ENCODE measurements around the gene CXCL10.
"Not testable (repeated sequence)": the region's sequence is repeated elsewhere in the genome, so short reads cannot be mapped to it uniquely, and the experiment has no call there.

Gene CXCL10

DNA sequence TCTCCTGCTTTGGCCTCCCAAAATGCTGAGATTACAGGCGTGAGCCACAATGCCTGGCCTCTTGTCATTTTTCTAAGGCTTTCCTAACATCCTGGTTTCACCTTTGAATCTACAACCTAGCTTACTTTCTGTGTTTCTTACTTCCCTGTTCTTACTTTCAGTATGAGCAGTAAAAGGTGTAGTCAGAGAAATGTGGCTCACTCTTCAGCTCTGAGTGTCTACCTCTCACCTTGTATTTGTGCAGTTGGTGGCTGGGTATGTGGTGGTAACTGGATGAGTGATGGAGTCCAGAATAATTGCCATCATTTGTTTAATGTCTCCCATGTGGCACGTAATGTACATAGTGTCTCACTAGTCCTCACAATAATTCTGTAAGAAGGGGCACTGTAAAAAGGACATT, 31.7 kb upstream of the CXCL10 start:
- Histone ChIP-seq H3K27me3 (peaks cover 33% of the 10 kb centered on the region), H3K27ac (no peak overlapping the region), H3K4me3 (ENCODE audit: low read depth in 1 of 2, low read length in 1 of 2) (no peak overlapping the region), H3K9me3 (no peaks in the 10 kb centered on the region), H3K4me1 (ENCODE audit: control insufficient read depth in 1 of 2, insufficient read depth in 1 of 2, low read depth in 1 of 2, low read length in 1 of 2) (no peaks in the 10 kb centered on the region), H3K36me3 (no peaks in the 10 kb centered on the region)
- TF ChIP-seq CTCF (IDR thresholded peaks at IDR 0.05) = no peak

GRCh38 chr4:76053730-76054129, 30.4 kb upstream of the CXCL10 start:
- H3K27ac ChIP-seq = no peak overlapping the region
- TF ChIP-seq CTCF (IDR thresholded peaks at IDR 0.05) = no peak

GRCh38 chr4:76050560-76051050, 27.3 kb upstream of the CXCL10 start:
- not testable (repeated sequence) for H3K36me3 ChIP-seq; H3K27ac ChIP-seq; H3K27me3 ChIP-seq; H3K9me3 ChIP-seq; H3K4me3 ChIP-seq (ENCODE audit: low read depth in 1 of 2, low read length in 1 of 2); H3K4me1 ChIP-seq (ENCODE audit: control insufficient read depth in 1 of 2, insufficient read depth in 1 of 2, low read depth in 1 of 2, low read length in 1 of 2)

More at GRCh38 chr4:76053730-76054129, 30.4 kb upstream of the CXCL10 start:
- Histone ChIP-seq H3K36me3 (no peaks in the 10 kb centered on the region), H3K27me3 (peaks cover 21% of the 10 kb centered on the region), H3K4me3 (ENCODE audit: low read depth in 1 of 2, low read length in 1 of 2) (no peak overlapping the region), H3K9me3 (no peaks in the 10 kb centered on the region), H3K4me1 (ENCODE audit: control insufficient read depth in 1 of 2, insufficient read depth in 1 of 2, low read depth in 1 of 2, low read length in 1 of 2) (no peaks in the 10 kb centered on the region)

DNA sequence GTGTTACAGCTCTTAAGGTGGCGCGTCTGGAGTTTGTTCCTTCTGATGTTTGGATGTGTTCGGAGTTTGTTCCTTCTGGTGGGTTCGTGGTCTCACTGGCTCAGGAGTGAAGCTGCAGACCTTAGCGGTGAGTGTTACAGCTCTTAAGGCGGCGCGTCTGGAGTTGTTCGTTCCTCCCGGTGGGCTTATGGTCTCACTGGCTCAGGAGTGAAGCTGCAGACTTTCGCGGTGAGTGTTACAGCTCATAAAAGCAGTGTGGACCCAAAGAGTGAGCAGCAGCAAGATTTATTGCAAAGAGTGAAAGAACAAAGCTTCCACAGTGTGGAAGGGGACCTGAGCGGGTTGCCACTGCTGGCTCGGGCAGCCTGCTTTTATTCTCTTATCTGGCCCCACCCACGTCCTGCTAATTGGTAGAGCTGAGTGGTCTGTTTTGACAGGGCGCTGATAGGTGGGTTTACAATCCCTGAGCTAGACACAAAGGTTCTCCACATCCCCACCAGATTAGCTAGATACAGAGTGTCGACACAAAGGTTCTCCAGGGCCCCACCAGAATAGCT, 26.6 kb upstream of the CXCL10 start:
- H3K36me3 ChIP-seq; H3K9me3 ChIP-seq; H3K4me3 ChIP-seq (ENCODE audit: low read depth in 1 of 2, low read length in 1 of 2); H3K27ac ChIP-seq; H3K4me1 ChIP-seq (ENCODE audit: control insufficient read depth in 1 of 2, insufficient read depth in 1 of 2, low read depth in 1 of 2, low read length in 1 of 2); H3K27me3 ChIP-seq: not testable (repeated sequence)

- H3K4me1 ChIP-seq (ENCODE audit: control insufficient read depth in 1 of 2, insufficient read depth in 1 of 2, low read depth in 1 of 2, low read length in 1 of 2); H3K4me3 ChIP-seq (ENCODE audit: low read depth in 1 of 2, low read length in 1 of 2); H3K27me3 ChIP-seq; H3K36me3 ChIP-seq; H3K27ac ChIP-seq; H3K9me3 ChIP-seq: not testable (repeated sequence)
Observed at GRCh38 chr4:76044686-76045085, 21.4 kb upstream of the CXCL10 start.

DNA sequence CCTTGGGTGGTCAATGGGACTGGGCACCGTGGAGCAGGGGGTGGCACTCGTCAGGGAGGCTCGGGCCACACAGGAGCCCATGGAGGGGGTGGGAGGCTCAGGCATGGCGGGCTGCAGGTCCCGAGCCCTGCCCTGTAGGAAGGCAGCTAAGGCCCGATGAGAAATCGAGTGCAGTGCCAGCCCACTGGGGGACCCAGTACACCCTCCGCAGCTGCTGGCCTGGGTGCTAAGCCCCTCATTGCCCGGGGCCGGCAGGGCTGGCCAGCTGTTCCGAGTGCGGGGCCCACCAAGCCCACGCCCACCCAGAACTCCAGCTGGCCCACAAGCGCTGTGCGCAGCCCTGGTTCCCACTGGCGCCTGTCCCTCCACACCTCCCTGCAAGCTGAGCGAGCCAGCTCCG, 20.0 kb upstream of the CXCL10 start:
- H3K4me3 ChIP-seq (ENCODE audit: low read depth in 1 of 2, low read length in 1 of 2); H3K9me3 ChIP-seq; H3K4me1 ChIP-seq (ENCODE audit: control insufficient read depth in 1 of 2, insufficient read depth in 1 of 2, low read depth in 1 of 2, low read length in 1 of 2); H3K27me3 ChIP-seq; H3K36me3 ChIP-seq; H3K27ac ChIP-seq: not testable (repeated sequence)

- H3K27me3 ChIP-seq; H3K36me3 ChIP-seq; H3K9me3 ChIP-seq; H3K4me1 ChIP-seq (ENCODE audit: control insufficient read depth in 1 of 2, insufficient read depth in 1 of 2, low read depth in 1 of 2, low read length in 1 of 2); H3K27ac ChIP-seq; H3K4me3 ChIP-seq (ENCODE audit: low read depth in 1 of 2, low read length in 1 of 2): not testable (repeated sequence)
Observed at GRCh38 chr4:76042241-76042998, 19.1 kb upstream of the CXCL10 start.

GRCh38 chr4:76036855-76037254, 13.6 kb upstream of the CXCL10 start:
- Histone ChIP-seq H3K36me3 (no peaks in the 10 kb centered on the region), H3K9me3 (no peaks in the 10 kb centered on the region), H3K4me3 (ENCODE audit: low read depth in 1 of 2, low read length in 1 of 2) (no peak overlapping the region), H3K27me3 (peaks cover 5% of the 10 kb centered on the region), H3K27ac (no peak overlapping the region), H3K4me1 (ENCODE audit: control insufficient read depth in 1 of 2, insufficient read depth in 1 of 2, low read depth in 1 of 2, low read length in 1 of 2) (peaks cover 0 to 9% of the 10 kb centered on the region in 2 experiments)
- no peak for TF ChIP-seq CTCF (IDR thresholded peaks at IDR 0.05)

Data from neutrophil (primary cell).